Fibroblast of the aortic adventitia (primary cell): ENCODE data around the gene COPB2. TPM values are rescaled to one million over a fixed set of nuclear protein-coding genes. Genes with fewer than 3 reads are reported as not detected.

ENCODE experiments used
- DNase-seq: peaks from one replicate; pipeline ENCODE4 v3.0.0-alpha.2; 2010; ENCODE audit warnings: low read depth
- H3K4me3 ChIP-seq: 2 replicates; pipeline ENCODE4 v1.5.1; 2011; ENCODE audit warnings: low read depth, mild to moderate bottlenecking, control low read depth, low read length, moderate library complexity
- small RNA-seq: library from RNA; depleted of rRNA; stranded (forward); fragments of <200 nt; gene quantifications from one replicate; pipeline ENCODE3, GENCODE V24; 2012
- total RNA-seq: library from RNA; depleted of rRNA; stranded (reverse); fragments of >200 nt; gene quantifications from 2 replicates; pipeline ENCODE4 v1.2.3, GENCODE V29; 2012; ENCODE audit warnings: low replicate concordance
- TF ChIP-seq, protein P1 (sequence below): IDR thresholded peaks from 2 replicates; pipeline ENCODE4 v1.5.1; 2011; ENCODE audit warnings: mild to moderate bottlenecking, low read length, control low read depth, inconsistent platforms; ENCODE audit not compliant: insufficient read depth

COPB2 gene
- total RNA-seq, 1 donor, result 173 TPM

DNA sequence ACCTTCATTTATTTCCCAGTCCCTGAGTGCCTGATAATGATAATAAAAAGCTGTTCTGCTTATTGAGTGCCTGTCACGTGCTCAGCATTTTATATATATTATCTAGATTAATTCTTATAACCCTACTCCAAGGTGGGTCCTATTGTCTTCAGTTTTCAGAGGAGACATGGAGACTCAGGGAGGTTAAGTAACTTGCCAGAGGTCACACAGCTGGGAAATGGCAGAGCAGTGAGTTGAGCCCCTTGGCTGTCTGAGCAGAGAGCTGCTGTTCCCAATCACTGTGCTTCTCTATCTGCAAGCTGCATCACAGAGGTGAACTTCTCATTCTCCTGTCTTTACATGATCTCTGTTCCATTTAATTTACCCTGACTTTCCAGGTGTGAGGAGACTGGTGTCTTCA lies 77.9 kb downstream of the COPB2 start:
- TF ChIP-seq, protein P1, sequence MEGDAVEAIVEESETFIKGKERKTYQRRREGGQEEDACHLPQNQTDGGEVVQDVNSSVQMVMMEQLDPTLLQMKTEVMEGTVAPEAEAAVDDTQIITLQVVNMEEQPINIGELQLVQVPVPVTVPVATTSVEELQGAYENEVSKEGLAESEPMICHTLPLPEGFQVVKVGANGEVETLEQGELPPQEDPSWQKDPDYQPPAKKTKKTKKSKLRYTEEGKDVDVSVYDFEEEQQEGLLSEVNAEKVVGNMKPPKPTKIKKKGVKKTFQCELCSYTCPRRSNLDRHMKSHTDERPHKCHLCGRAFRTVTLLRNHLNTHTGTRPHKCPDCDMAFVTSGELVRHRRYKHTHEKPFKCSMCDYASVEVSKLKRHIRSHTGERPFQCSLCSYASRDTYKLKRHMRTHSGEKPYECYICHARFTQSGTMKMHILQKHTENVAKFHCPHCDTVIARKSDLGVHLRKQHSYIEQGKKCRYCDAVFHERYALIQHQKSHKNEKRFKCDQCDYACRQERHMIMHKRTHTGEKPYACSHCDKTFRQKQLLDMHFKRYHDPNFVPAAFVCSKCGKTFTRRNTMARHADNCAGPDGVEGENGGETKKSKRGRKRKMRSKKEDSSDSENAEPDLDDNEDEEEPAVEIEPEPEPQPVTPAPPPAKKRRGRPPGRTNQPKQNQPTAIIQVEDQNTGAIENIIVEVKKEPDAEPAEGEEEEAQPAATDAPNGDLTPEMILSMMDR, result no peak
- no peak for DNase-seq
- no peak overlapping the region for H3K4me3 ChIP-seq

DNA sequence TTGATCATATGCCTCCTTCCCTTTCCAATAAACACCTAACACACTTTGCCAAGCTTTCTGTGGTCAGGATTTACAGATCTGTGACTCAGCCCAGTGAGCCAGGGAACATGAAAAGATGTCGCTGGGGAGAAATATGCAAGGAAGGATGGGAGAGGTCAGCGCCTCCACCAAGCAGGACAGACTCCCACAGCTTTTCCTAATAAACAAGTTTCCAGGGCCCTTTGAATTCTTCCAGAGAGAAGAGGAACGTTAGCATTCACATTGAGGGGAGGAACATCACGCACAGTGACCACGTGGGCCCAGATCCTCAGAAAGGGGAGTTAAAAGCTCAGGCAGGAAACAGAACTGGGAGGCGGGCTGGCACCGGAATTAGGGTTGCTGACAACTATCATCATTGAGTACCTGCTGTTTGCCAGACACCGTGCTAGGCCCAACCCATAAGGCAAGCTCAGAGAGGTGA lies 78.9 kb downstream of the COPB2 start:
- no peak overlapping the region for H3K4me3 ChIP-seq
- TF ChIP-seq, protein P1, result no peak
- DNase-seq, result peak; percentile 87

DNA sequence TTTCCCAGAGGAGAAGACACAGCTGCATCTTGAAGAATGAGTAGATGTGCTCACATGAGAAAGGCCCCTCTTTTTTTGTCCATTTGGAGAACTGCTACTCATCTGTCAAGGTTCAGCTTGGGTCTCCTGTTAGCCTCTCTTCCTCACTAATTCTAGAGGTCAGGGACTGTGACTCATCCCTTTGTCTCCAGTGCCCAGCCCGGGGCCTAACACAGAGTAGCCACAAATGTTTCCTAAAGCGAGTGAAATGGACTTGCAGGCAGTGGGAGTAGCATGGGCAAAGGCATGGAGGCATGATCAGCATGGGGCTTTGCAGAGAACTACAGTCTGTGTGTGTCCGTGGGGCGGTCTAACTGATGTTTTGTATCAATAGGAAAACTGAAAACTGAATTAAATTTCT lies 79.6 kb downstream of the COPB2 start:
- DNase-seq, result peak; percentile 41
- H3K4me3 ChIP-seq, result no peak overlapping the region
- TF ChIP-seq, protein P1, result no peak

DNA sequence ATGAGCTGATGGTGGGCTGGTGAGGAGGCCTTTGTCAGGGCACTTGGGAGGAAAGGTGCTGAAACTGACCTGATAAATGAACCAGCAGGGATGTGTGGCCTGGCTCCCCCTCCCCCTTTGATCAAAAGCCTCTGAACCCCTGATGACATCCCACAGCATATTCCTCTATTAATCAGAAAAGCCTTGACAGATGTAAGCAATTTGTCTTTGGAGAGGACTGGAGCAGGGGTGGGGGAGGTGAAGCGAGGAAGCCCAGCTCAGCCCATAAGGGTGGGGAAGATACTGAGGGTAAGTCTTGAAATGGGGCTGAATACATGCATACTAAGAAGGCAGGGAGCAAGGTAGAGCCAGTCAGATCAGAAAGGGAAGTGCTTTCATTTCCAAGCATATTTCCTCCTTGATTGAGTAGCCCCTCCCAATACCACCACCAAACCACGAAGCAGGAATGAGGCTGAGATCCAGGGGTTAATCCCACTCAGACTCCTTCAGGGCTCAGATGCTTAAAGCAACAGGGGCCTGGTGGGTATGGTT lies 80.3 kb downstream of the COPB2 start:
- no peak overlapping the region for H3K4me3 ChIP-seq
- TF ChIP-seq, protein P1, result no peak
- DNase-seq, result no peak

DNA sequence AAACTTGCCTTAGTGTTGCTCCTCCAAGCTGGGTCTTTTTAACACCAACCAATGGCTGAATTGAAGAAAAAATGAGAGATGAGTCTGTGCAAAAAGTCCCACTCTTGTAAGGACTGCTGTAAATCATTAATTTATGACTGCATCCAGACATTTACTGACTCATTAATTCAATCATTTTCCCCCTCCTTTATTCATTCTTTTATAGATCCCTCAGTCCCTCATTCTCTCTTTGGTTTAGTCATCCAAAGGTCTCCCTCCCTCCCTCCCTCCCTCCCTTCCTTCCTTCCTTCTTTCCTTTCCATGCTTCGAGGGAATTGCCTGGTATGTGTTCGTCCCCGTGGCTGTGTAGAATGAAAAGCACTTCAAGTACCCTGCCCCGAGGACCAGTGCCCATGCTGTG lies 80.9 kb downstream of the COPB2 start:
- no peak for DNase-seq
- TF ChIP-seq, protein P1, result no peak
- no peak overlapping the region for H3K4me3 ChIP-seq

DNA sequence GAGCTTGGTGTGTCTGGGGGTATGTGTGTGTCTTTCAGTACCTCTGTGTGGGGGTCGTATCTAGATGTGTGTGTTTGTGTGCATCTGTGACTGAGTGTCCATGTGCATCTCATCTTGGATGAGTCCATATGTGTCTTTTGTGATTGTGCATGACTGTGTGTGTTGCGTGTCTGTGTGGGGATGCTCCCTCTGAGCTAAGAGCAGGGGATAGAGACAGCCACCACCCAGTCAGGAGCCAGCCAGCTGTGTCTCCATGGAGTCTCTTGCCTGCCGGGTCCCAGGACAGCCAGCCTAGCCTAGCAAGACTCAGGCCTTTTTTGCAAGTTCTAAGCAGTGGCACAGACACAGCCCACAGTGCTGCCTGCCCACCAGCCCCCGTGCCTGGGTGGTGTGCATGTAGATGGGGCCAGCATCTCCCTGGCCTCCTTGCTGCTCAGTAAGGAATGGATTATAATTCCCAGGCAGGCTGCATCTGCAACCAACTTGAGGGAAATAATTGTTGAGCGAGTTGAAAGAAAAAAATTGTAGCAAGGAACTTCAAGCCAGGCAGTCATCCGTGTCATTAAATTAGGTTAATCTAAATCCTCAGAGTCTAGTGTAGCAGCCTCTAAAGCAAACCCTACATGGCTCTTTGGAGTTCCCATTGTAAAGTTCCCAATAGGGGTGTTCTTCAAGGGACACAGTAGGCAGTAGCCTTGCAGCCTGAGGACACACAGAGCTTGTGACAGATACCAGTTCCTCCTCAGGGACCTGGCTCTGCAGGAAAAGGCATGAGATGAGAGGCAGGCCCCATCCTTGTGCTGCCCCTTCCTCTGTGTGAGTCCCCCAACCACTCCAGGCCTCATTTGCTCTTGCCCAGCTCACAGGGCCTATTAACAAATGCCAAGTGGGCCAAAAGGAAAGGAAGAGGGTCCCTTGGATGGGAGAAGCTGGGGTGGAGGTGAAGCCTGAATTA lies 81.6 kb downstream of the COPB2 start:
- H3K4me3 ChIP-seq, result no peak overlapping the region
- TF ChIP-seq, protein P1, result no peak
- no peak for DNase-seq

Small RNA genes lying within 50 kb of the gene (small RNA-seq; reads per million reads assigned to genes)
- gene RF00026, result not detected

Other genes starting within 250 kb of the COPB2 start
- 75.8 and 92.1 TPM in 2 replicates for gene MRPS22, start 45.6 kb downstream of the COPB2 start, total RNA-seq
- not detected in 2 replicates for gene RBP2, start 86.9 kb upstream of the COPB2 start, total RNA-seq
- gene RBP1, start 150.1 kb upstream of the COPB2 start, total RNA-seq, result 31.2 and 49.1 TPM in 2 replicates